Right lobe of liver (tissue), 6 donors: ENCODE data around the gene ZNHIT6. TPM values are rescaled to one million over a fixed set of nuclear protein-coding genes. Genes with fewer than 3 reads are reported as not detected.
"Not testable (repeated sequence)": the region's sequence is repeated elsewhere in the genome, so short reads cannot be mapped to it uniquely, and the experiment has no call there.

Experiments used
- ATAC-seq, 4 donors: fragments of 200-7000 bp; cut with Tn5 transposase; one replicate each; pipeline ENCODE4 v1.9.1; 2020; ENCODE audit warnings: mild to moderate bottlenecking in 4 of 4, moderate library complexity in 4 of 4
- DNase-seq, 3 donors: peaks; one replicate each; pipeline ENCODE4 v3.0.0-alpha.2; 2020
- H3K27ac ChIP-seq, 3 donors: fragments of 200-600 bp; one replicate each; pipeline ENCODE4 v1.8.0; 2022
- H3K27me3 ChIP-seq, 2 donors: fragments of 200-600 bp; one replicate each; pipeline ENCODE4 v1.8.0; 2022
- H3K36me3 ChIP-seq, 4 donors: fragments of 200-600 bp; sonication (generic) in 1 of 4; one replicate each; pipeline versions ENCODE4 v1.5.1 to v1.8.0; 2017 to 2022; ENCODE audit warnings: control low read depth in 1 of 4
- H3K4me1 ChIP-seq, 4 donors: fragments of 200-600 bp; sonication (generic) in 1 of 4; one replicate each; pipeline versions ENCODE4 v1.5.1 to v1.8.0; 2017 to 2022; ENCODE audit warnings: control low read depth in 1 of 4
- H3K4me3 ChIP-seq, 3 donors: fragments of 200-600 bp; one replicate each; pipeline ENCODE4 v1.8.0; 2022
- H3K9me3 ChIP-seq, 4 donors: fragments of 200-600 bp; sonication (generic) in 1 of 4; one replicate each; pipeline versions ENCODE4 v1.5.1 to v1.8.0; 2017 to 2022; ENCODE audit warnings: control low read depth in 1 of 4
- POLR2A ChIP-seq: fragments of 450-650 bp; IDR thresholded peaks from one replicate; pipeline ENCODE4 v1.6.1; 2017; ENCODE audit warnings: antibody characterized with exemption, mild to moderate bottlenecking
- WGBS: methylation state at CpG from one replicate; pipeline ENCODE4 v1.1.6; 2018; ENCODE audit warnings: low coverage, low lambda C conversion rate; ENCODE audit not compliant: insufficient coverage; ENCODE audit errors: missing lambda C conversion rate; 5-methylcytosine and 5-hydroxymethylcytosine counted together
- intact Hi-C, 2 donors: fragments of 100-400 bp; cut with DNase I; formaldehyde crosslinking; loops; one replicate each; pipeline versions ENCODE4 v1.11.2 to v1.14.1; 2022
- total RNA-seq, 6 experiments: library from RNA; depleted of rRNA in 2 of 6; stranded (reverse); fragments of >200 nt in 2 of 6; fragmentation: NEBNext Ultra II Directional in 3 of 6; extraction: Animal tissue kit (Norgen Biotek cat#: 25700) in 3 of 6; gene quantifications; one replicate each; pipeline versions ENCODE4 v1.1.0 to v1.2.4, GENCODE V29; 2016 to 2023
- TF ChIP-seq, protein P1 (sequence below), 4 donors: fragments of 200-600 bp in 3 of 4; fragments of 450-650 bp in 1 of 4; IDR thresholded peaks; one replicate each; pipeline versions ENCODE4 v1.5.1 to v1.8.0; 2016 to 2022; ENCODE audit warnings: antibody characterized with exemption in 4 of 4, mild to moderate bottlenecking in 2 of 4
- donor health status: DM: no; HTN: yes; CAD: no.
- donor health status: DM: no; HTN: no; CAD: no.
- donor health status: DM: no; HTN: no; CAD: no.
- donor health status: DM: no; HTN: yes; CAD: no.
- donor health status: DM: no; HTN: yes; CAD: no.

Gene ZNHIT6
- total RNA-seq, 6 experiments from 2014 or later = 3.1 to 5.1 (median 4.2) TPM

DNA sequence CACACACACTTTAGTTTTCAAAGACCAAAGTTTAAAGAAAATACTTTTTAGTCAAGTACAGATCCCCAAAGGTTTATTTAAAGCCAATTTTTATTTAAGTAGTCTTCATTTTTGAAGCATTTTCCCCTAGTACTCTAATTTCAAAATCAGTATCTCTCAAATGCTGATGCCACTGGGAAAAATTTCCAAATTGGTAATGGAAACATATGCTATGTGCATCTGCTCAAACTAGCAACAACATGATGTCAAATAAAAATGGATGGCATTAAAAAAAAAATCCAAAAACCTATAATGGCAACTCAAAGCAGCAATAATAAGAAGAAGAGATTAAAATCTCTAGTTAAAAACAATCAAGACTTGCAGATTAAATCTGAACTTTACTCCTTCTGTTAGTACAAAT is 58.6 kb downstream of the ZNHIT6 start:
- Histone ChIP-seq H3K4me3 (no peak overlapping the region), H3K36me3 (no peaks in the 10 kb centered on the region), H3K27ac (no peak overlapping the region), H3K27me3 (no peaks in the 10 kb centered on the region), H3K9me3 (no peaks in the 10 kb centered on the region), H3K4me1 (no peaks in the 10 kb centered on the region)
- intact Hi-C loops = no loop called here
- ATAC-seq (no peak), DNase-seq (no peak)
- TF ChIP-seq POLR2A = no peak
- TF ChIP-seq, protein P1, sequence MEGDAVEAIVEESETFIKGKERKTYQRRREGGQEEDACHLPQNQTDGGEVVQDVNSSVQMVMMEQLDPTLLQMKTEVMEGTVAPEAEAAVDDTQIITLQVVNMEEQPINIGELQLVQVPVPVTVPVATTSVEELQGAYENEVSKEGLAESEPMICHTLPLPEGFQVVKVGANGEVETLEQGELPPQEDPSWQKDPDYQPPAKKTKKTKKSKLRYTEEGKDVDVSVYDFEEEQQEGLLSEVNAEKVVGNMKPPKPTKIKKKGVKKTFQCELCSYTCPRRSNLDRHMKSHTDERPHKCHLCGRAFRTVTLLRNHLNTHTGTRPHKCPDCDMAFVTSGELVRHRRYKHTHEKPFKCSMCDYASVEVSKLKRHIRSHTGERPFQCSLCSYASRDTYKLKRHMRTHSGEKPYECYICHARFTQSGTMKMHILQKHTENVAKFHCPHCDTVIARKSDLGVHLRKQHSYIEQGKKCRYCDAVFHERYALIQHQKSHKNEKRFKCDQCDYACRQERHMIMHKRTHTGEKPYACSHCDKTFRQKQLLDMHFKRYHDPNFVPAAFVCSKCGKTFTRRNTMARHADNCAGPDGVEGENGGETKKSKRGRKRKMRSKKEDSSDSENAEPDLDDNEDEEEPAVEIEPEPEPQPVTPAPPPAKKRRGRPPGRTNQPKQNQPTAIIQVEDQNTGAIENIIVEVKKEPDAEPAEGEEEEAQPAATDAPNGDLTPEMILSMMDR (IDR thresholded peaks at IDR 0.05) = no peak

DNA sequence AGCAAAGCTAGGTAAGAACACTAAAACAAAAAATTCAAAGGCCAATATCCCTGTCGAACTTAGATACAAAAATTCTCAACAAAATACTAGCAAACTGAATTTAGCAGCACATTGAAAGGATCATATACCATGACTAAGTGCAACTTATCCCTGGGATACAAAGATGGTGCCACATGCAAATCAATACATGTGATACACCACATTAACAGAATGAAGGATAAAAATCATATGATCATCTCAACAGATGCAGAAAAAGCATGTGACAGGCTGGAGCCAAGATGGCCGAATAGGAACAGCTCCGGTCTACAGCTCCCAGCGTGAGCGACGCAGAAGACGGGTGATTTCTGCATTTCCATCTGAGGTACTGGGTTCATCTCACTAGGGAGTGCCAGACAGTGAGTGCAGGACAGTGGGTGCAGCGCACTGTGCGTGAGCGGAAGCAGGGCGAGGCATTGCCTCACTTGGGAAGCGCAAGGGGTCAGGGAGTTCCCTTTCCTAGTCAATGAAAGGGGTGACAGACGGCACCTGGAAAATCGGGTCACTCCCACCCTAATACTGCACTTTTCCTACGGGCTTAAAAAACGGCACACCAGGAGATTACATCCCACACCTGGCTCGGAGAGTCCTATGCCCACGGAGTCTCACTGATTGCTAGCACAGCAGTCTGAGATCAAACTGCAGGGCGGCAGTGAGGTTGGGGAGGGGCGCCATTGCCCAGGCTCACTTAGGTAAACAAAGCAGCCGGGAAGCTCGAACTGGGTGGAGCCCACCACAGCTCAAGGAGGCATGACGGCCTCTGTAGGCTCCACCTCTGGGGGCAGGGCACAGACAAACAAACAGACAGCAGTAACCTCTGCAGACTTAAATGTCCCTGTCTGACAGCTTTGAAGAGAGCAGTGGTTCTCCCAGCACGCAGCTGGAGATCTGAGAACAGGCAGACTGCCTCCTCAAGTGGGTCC is 66.4 kb downstream of the ZNHIT6 start:
- H3K27ac ChIP-seq, H3K36me3 ChIP-seq, H3K27me3 ChIP-seq, H3K4me1 ChIP-seq, H3K4me3 ChIP-seq, intact Hi-C loops, DNase-seq, ATAC-seq, H3K9me3 ChIP-seq: not testable (repeated sequence)
- 92% methylated on average over 10 of the region's 24 CpGs for WGBS

DNA sequence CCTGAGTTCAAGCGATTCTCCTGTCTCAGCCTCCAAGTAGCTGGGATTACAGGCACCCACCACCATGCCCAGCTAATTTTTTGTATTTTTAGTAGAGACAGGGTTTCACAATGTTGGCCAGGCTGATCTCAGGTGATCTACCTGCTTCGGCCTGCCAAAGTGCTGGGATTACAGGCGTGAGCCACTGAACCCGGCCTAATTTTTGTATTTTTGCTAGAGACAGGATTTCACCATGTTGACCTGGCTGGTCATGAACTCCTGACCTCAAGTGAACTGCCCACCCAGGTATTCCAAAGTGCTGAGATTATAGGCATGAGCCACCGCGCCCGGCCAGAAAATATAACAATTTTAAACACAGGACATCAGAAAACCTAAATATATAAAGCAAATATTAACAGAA is 68.3 kb downstream of the ZNHIT6 start:
- H3K27me3 ChIP-seq, H3K4me1 ChIP-seq, H3K4me3 ChIP-seq, H3K36me3 ChIP-seq, intact Hi-C loops, H3K9me3 ChIP-seq: not testable (repeated sequence)
- DNase-seq = peak in 1 of 3 donors; percentile 62
- peak overlapping the region in 1 of 3 donors; percentile 35 for H3K27ac ChIP-seq
- ATAC-seq = peak in 2 of 4 donors; percentile 51 to 94
- WGBS = 25% methylated on average over 7 of the region's 7 CpGs

DNA sequence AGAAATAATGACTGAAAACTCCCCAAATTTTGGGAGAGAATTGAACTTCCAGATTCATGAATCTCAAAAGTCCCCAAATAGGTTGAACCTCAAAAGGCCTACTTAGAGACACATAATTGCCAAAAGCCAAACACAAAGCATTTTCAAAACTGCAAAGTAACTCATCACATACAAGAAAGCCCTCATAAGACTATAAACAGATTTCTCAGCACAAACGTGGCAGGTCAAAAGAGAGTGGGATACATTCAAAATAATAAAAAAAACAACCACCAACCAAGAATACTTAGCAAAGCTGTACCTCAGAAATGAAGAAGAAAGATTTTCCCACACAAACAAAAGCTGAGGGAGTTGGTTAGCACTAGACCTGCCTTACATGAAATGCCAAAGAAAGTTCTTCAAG is 69.8 kb downstream of the ZNHIT6 start:
- intact Hi-C loops = no loop called here
- H3K9me3 ChIP-seq = peaks cover 0 to 3% (median 0%) of the 10 kb centered on the region in 4 donors
- H3K27ac ChIP-seq = no peak overlapping the region
- ATAC-seq (no peak), DNase-seq (no peak)
- whole genome bisulfite sequencing = 27% methylated on average over 1 of the region's 1 CpG
- no peak overlapping the region for H3K4me3 ChIP-seq
- peaks cover 0 to 7% (median 0%) of the 10 kb centered on the region in 4 donors for H3K4me1 ChIP-seq
- no peaks in the 10 kb centered on the region for H3K36me3 ChIP-seq
- H3K27me3 ChIP-seq = no peaks in the 10 kb centered on the region
- TF ChIP-seq POLR2A = no peak
- TF ChIP-seq, protein P1 (IDR thresholded peaks at IDR 0.05) = no peak

DNA sequence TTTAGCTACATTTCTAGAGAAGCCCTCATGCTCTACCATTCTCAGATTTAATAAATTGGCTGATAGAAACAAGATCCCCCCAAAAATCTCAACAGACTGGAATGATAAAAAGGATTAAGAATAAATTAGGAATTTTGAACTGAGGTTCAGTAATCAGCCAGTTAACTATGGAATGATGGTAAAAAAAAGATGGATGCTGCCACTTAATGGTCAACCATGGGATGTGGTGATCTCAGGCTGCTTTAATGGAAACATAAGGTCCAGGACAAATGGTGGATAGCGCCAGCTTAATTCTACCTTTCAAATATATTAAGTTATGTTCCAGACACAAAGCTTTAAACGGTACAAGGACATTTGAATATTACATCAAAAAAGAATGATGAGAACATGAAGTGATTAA is 77.7 kb downstream of the ZNHIT6 start:
- H3K9me3 ChIP-seq = no peaks in the 10 kb centered on the region
- no peaks in the 10 kb centered on the region for H3K36me3 ChIP-seq
- TF ChIP-seq, protein P1 (IDR thresholded peaks at IDR 0.05) = no peak
- TF ChIP-seq POLR2A = no peak
- ATAC-seq = no peak
- DNase-seq = no peak
- H3K27ac ChIP-seq = peak overlapping the region in 2 of 3 donors; percentile 87 to 96
- no peak overlapping the region for H3K4me3 ChIP-seq
- peaks cover 0 to 20% (median 2%) of the 10 kb centered on the region in 4 donors for H3K4me1 ChIP-seq
- H3K27me3 ChIP-seq = no peaks in the 10 kb centered on the region
- intact Hi-C loops = no loop called here
- 95% methylated on average over 2 of the region's 2 CpGs for WGBS
